ACC112 (cell line): ENCODE results near the gene NTSR2.
"Not testable (repeated sequence)": the region's sequence is repeated elsewhere in the genome, so short reads cannot be mapped to it uniquely, and the experiment has no call there.

Experiments
- H2AFZ ChIP-seq: fragments of 200-600 bp; sonication (generic); one replicate; pipeline ENCODE4 v1.6.0; 2017; ENCODE audit warnings: antibody characterized with exemption, low read length; ENCODE audit not compliant: unreplicated experiment
- H3K27ac ChIP-seq: fragments of 200-600 bp; sonication (generic); 2 replicates; pipeline ENCODE4 v1.5.1; 2014; ENCODE audit warnings: low read depth, mild to moderate bottlenecking, antibody characterized with exemption, low read length, moderate library complexity
- H3K27me3 ChIP-seq: fragments of 200-600 bp; sonication (generic); 2 replicates; pipeline ENCODE4 v1.6.1; 2014; ENCODE audit warnings: mild to moderate bottlenecking, antibody characterized with exemption, low read length, moderate library complexity, mixed read lengths; ENCODE audit not compliant: insufficient read depth
- H3K36me3 ChIP-seq: fragments of 200-600 bp; sonication (generic); 2 replicates; pipeline ENCODE4 v1.6.1; 2016; ENCODE audit warnings: mild to moderate bottlenecking, antibody characterized with exemption, low read length, moderate library complexity, mixed read lengths; ENCODE audit not compliant: insufficient read depth
- H3K4me1 ChIP-seq: fragments of 200-600 bp; sonication (generic); one replicate; pipeline ENCODE4 v1.6.1; 2016; ENCODE audit warnings: low read length, mixed read lengths; ENCODE audit not compliant: insufficient read depth, unreplicated experiment, control insufficient read depth
- H3K4me3 ChIP-seq: fragments of 200-600 bp; sonication (generic); 2 replicates; pipeline ENCODE4 v1.5.1; 2014; ENCODE audit warnings: mild to moderate bottlenecking, low read depth, low read length
- H3K79me2 ChIP-seq: fragments of 200-600 bp; sonication (generic); one replicate; pipeline ENCODE4 v1.6.0; 2016; ENCODE audit warnings: low read length; ENCODE audit not compliant: control insufficient read depth, unreplicated experiment, insufficient read depth

NTSR2 gene

GRCh38 chr2:11665028-11665427, 5.0 kb downstream of the NTSR2 start:
- H3K36me3 ChIP-seq, result no peaks in the 10 kb centered on the region
- no peaks in the 10 kb centered on the region for H3K79me2 ChIP-seq
- H2AFZ ChIP-seq, result no peak overlapping the region
- H3K27ac ChIP-seq, result no peak overlapping the region
- peaks cover 6% of the 10 kb centered on the region for H3K4me1 ChIP-seq
- H3K4me3 ChIP-seq, result no peak overlapping the region
- peaks cover 41% of the 10 kb centered on the region for H3K27me3 ChIP-seq

GRCh38 chr2:11663427-11663826, 6.6 kb downstream of the NTSR2 start:
- Histone ChIP-seq H3K27me3 (peaks cover 52% of the 10 kb centered on the region), H3K4me3 (no peak overlapping the region), H3K4me1 (peaks cover 6% of the 10 kb centered on the region), H2AFZ (no peak overlapping the region), H3K79me2 (no peaks in the 10 kb centered on the region), H3K27ac (no peak overlapping the region), H3K36me3 (no peaks in the 10 kb centered on the region)

GRCh38 chr2:11662882-11663281, 7.1 kb downstream of the NTSR2 start:
- Histone ChIP-seq H3K36me3 (no peaks in the 10 kb centered on the region), H3K4me1 (peaks cover 6% of the 10 kb centered on the region)

GRCh38 chr2:11661891-11662435, 8.0 kb downstream of the NTSR2 start:
- Histone ChIP-seq H3K79me2 (no peaks in the 10 kb centered on the region), H3K27ac (no peak overlapping the region), H3K4me3 (no peak overlapping the region), H3K4me1 (peaks cover 6% of the 10 kb centered on the region), H2AFZ (no peak overlapping the region), H3K27me3 (peaks cover 57% of the 10 kb centered on the region), H3K36me3 (no peaks in the 10 kb centered on the region)

More at GRCh38 chr2:11662882-11663281, 7.1 kb downstream of the NTSR2 start:
- H3K27ac ChIP-seq, result no peak overlapping the region
- H3K27me3 ChIP-seq, result peaks cover 53% of the 10 kb centered on the region
- no peaks in the 10 kb centered on the region for H3K79me2 ChIP-seq
- no peak overlapping the region for H2AFZ ChIP-seq
- no peak overlapping the region for H3K4me3 ChIP-seq

- H3K4me1 ChIP-seq, H3K79me2 ChIP-seq, H3K27ac ChIP-seq, H3K4me3 ChIP-seq, H3K36me3 ChIP-seq, H2AFZ ChIP-seq: not testable (repeated sequence)
- peaks cover 58% of the 10 kb centered on the region for H3K27me3 ChIP-seq
Observed at GRCh38 chr2:11660396-11660795, 9.6 kb downstream of the NTSR2 start.

- Histone ChIP-seq H3K4me1 (peaks cover 6% of the 10 kb centered on the region), H3K27me3 (peaks cover 62% of the 10 kb centered on the region), H3K27ac (no peak overlapping the region), H3K79me2 (no peaks in the 10 kb centered on the region), H3K36me3 (no peaks in the 10 kb centered on the region), H3K4me3 (no peak overlapping the region), H2AFZ (no peak overlapping the region)
Observed at GRCh38 chr2:11659851-11660250, 10.1 kb downstream of the NTSR2 start.

- H3K27ac ChIP-seq, result no peak overlapping the region
- no peaks in the 10 kb centered on the region for H3K79me2 ChIP-seq
- H3K4me3 ChIP-seq, result no peak overlapping the region
- H3K27me3 ChIP-seq, result peaks cover 59% of the 10 kb centered on the region
- H3K4me1 ChIP-seq, result peaks cover 6% of the 10 kb centered on the region
- no peak overlapping the region for H2AFZ ChIP-seq
- H3K36me3 ChIP-seq, result no peaks in the 10 kb centered on the region
Observed at GRCh38 chr2:11659115-11659475, 10.9 kb downstream of the NTSR2 start.

GRCh38 chr2:11658208-11659114, 11.5 kb downstream of the NTSR2 start:
- H2AFZ ChIP-seq, result no peak overlapping the region
- H3K27ac ChIP-seq, result no peak overlapping the region
- no peaks in the 10 kb centered on the region for H3K36me3 ChIP-seq
- no peak overlapping the region for H3K4me3 ChIP-seq
- H3K27me3 ChIP-seq, result peaks cover 61% of the 10 kb centered on the region
- no peaks in the 10 kb centered on the region for H3K79me2 ChIP-seq
- H3K4me1 ChIP-seq, result peaks cover 4% of the 10 kb centered on the region

- Histone ChIP-seq H3K36me3 (no peaks in the 10 kb centered on the region), H3K27me3 (peaks cover 65% of the 10 kb centered on the region), H3K27ac (no peak overlapping the region), H3K79me2 (no peaks in the 10 kb centered on the region), H2AFZ (no peak overlapping the region), H3K4me3 (no peak overlapping the region), H3K4me1 (no peaks in the 10 kb centered on the region)
Observed at GRCh38 chr2:11657646-11658045, 12.3 kb downstream of the NTSR2 start.

GRCh38 chr2:11657195-11657594, 12.8 kb downstream of the NTSR2 start:
- H3K27ac ChIP-seq, result no peak overlapping the region
- no peaks in the 10 kb centered on the region for H3K4me1 ChIP-seq
- H2AFZ ChIP-seq, result no peak overlapping the region
- peaks cover 68% of the 10 kb centered on the region for H3K27me3 ChIP-seq
- H3K79me2 ChIP-seq, result no peaks in the 10 kb centered on the region
- H3K4me3 ChIP-seq, result no peak overlapping the region
- no peaks in the 10 kb centered on the region for H3K36me3 ChIP-seq

GRCh38 chr2:11656671-11657101, 13.3 kb downstream of the NTSR2 start:
- H3K27me3 ChIP-seq, result peaks cover 68% of the 10 kb centered on the region
- H2AFZ ChIP-seq, result no peak overlapping the region
- no peaks in the 10 kb centered on the region for H3K4me1 ChIP-seq
- no peaks in the 10 kb centered on the region for H3K79me2 ChIP-seq
- no peak overlapping the region for H3K27ac ChIP-seq
- H3K4me3 ChIP-seq, result no peak overlapping the region
- no peaks in the 10 kb centered on the region for H3K36me3 ChIP-seq
